Esophagus (tissue), 2 donors: ENCODE results near the gene NKPD1. TPM values are rescaled to one million over a fixed set of nuclear protein-coding genes. Genes with fewer than 3 reads are reported as not detected.
"Not testable (repeated sequence)": the region's sequence is repeated elsewhere in the genome, so short reads cannot be mapped to it uniquely, and the experiment has no call there.

Experiments used
- H3K27ac ChIP-seq, 2 donors: one replicate each; pipeline ENCODE4 v1.5.1; 2013; ENCODE audit warnings: low read depth in 2 of 2, mild to moderate bottlenecking in 2 of 2, inconsistent platforms in 1 of 2, low read length in 1 of 2, moderate library complexity in 1 of 2
- H3K27me3 ChIP-seq, 2 donors: one replicate each; pipeline ENCODE4 v1.6.1; 2013; ENCODE audit warnings: low read length in 2 of 2, control low read depth in 1 of 2, mild to moderate bottlenecking in 1 of 2; ENCODE audit not compliant: insufficient read depth in 2 of 2, control insufficient read depth in 1 of 2
- H3K36me3 ChIP-seq, 2 donors: one replicate each; pipeline ENCODE4 v1.6.1; 2013; ENCODE audit warnings: low read length in 1 of 2; ENCODE audit not compliant: control insufficient read depth in 2 of 2, insufficient read depth in 2 of 2
- H3K4me1 ChIP-seq, 2 donors: one replicate each; pipeline ENCODE4 v1.6.1; 2013; ENCODE audit warnings: low read length in 1 of 2; ENCODE audit not compliant: control insufficient read depth in 2 of 2, insufficient read depth in 2 of 2
- H3K4me3 ChIP-seq, 2 donors: one replicate each; pipeline ENCODE4 v1.5.1; 2013; ENCODE audit warnings: low read length in 2 of 2, mild to moderate bottlenecking in 2 of 2, low read depth in 1 of 2, moderate library complexity in 1 of 2
- H3K9me3 ChIP-seq, 2 donors: one replicate each; pipeline ENCODE4 v1.6.1; 2013; ENCODE audit warnings: mild to moderate bottlenecking in 2 of 2, low read depth in 1 of 2, low read length in 1 of 2, moderate library complexity in 1 of 2; ENCODE audit not compliant: control insufficient read depth in 2 of 2, insufficient read depth in 1 of 2
- WGBS, 2 donors: extraction: QIAGEN DNeasy Blood & Tissue Kit; methylation state at CpG; one replicate each; pipeline ENCODE4 v1.1.7; 2013; 5-methylcytosine and 5-hydroxymethylcytosine counted together
- polyA plus RNA-seq, 2 donors: library from polyadenylated mRNA; stranded (reverse); fragments of 200-250 nt; gene quantifications; one replicate each; pipeline ENCODE4 v1.2.3, GENCODE V29; 2013
- donor health status: healthy with polysubstance abuse.
- donor health status: Bipolar disorder and iron deficiency.

Gene NKPD1
- polyA plus RNA-seq, 2 donors = 0.61 to 1.3 TPM

- H3K27ac ChIP-seq = peak overlapping the region in 1 of 2 donors; percentile 14
Observed at GRCh38 chr19:45124021-45124420, 36.8 kb downstream of the NKPD1 start.

GRCh38 chr19:45123440-45123850 is 37.3 kb downstream of the NKPD1 start:
- no peak overlapping the region for H3K4me3 ChIP-seq
- peak overlapping the region in 1 of 2 donors; percentile 14 for H3K27ac ChIP-seq
- no peaks in the 10 kb centered on the region for H3K9me3 ChIP-seq
- no peaks in the 10 kb centered on the region for H3K27me3 ChIP-seq
- H3K4me1 ChIP-seq = peaks cover 7 to 28% of the 10 kb centered on the region in 2 donors
- WGBS, 2 donors = 44 to 52% methylated on average over 9 of the region's 9 CpGs
- H3K36me3 ChIP-seq = peaks cover 0 to 3% of the 10 kb centered on the region in 2 donors

More at GRCh38 chr19:45124021-45124420, 36.8 kb downstream of the NKPD1 start:
- peaks cover 0 to 3% of the 10 kb centered on the region in 2 donors for H3K36me3 ChIP-seq
- no peaks in the 10 kb centered on the region for H3K27me3 ChIP-seq
- H3K4me3 ChIP-seq = no peak overlapping the region
- no peaks in the 10 kb centered on the region for H3K9me3 ChIP-seq
- H3K4me1 ChIP-seq = peaks cover 7 to 28% of the 10 kb centered on the region in 2 donors
- WGBS, 2 donors = 56 to 75% methylated on average over 6 of the region's 6 CpGs

- H3K9me3 ChIP-seq = no peaks in the 10 kb centered on the region
- H3K27ac ChIP-seq = peak overlapping the region; percentile 13 to 71
- H3K36me3 ChIP-seq = peaks cover 0 to 3% of the 10 kb centered on the region in 2 donors
- peaks cover 7 to 28% of the 10 kb centered on the region in 2 donors for H3K4me1 ChIP-seq
- 73 to 76% methylated on average over 6 of the region's 6 CpGs for WGBS, 2 donors
- H3K27me3 ChIP-seq = no peaks in the 10 kb centered on the region
- H3K4me3 ChIP-seq = no peak overlapping the region
Observed at GRCh38 chr19:45122832-45123231, 38.0 kb downstream of the NKPD1 start.

GRCh38 chr19:45121827-45122345 is 38.9 kb downstream of the NKPD1 start:
- Histone ChIP-seq H3K4me3 (no peak overlapping the region), H3K9me3 (no peaks in the 10 kb centered on the region), H3K36me3 (peaks cover 0 to 3% of the 10 kb centered on the region in 2 donors), H3K27me3 (no peaks in the 10 kb centered on the region), H3K27ac (no peak overlapping the region), H3K4me1 (peaks cover 7 to 36% of the 10 kb centered on the region in 2 donors)
- 70 to 72% methylated on average over 11 of the region's 11 CpGs for WGBS, 2 donors

GRCh38 chr19:45119582-45119981 is 41.2 kb downstream of the NKPD1 start:
- Histone ChIP-seq H3K9me3 (no peaks in the 10 kb centered on the region), H3K36me3 (peaks cover 0 to 6% of the 10 kb centered on the region in 2 donors), H3K27me3 (no peaks in the 10 kb centered on the region), H3K27ac (no peak overlapping the region), H3K4me3 (no peak overlapping the region), H3K4me1 (peaks cover 3 to 41% of the 10 kb centered on the region in 2 donors)
- 76% methylated on average over 6 of the region's 6 CpGs for WGBS, 2 donors

GRCh38 chr19:45118591-45119355 is 42.0 kb downstream of the NKPD1 start:
- peaks cover 4 to 45% of the 10 kb centered on the region in 2 donors for H3K4me1 ChIP-seq
- WGBS, 2 donors = 50 to 53% methylated on average over 18 of the region's 18 CpGs
- H3K4me3 ChIP-seq, H3K27me3 ChIP-seq, H3K27ac ChIP-seq, H3K36me3 ChIP-seq, H3K9me3 ChIP-seq: not testable (repeated sequence)

- WGBS, 2 donors = 78 to 82% methylated on average over 5 of the region's 5 CpGs
- Histone ChIP-seq H3K27ac (no peak overlapping the region), H3K9me3 (no peaks in the 10 kb centered on the region), H3K36me3 (peaks cover 0 to 6% of the 10 kb centered on the region in 2 donors), H3K27me3 (no peaks in the 10 kb centered on the region), H3K4me3 (no peak overlapping the region), H3K4me1 (peaks cover 7 to 48% of the 10 kb centered on the region in 2 donors)
Observed at GRCh38 chr19:45118106-45118505, 42.7 kb downstream of the NKPD1 start.

- 47 to 61% methylated on average over 12 of the region's 12 CpGs for WGBS, 2 donors
- H3K27me3 ChIP-seq = no peaks in the 10 kb centered on the region
- H3K4me1 ChIP-seq = peaks cover 6 to 48% of the 10 kb centered on the region in 2 donors
- H3K27ac ChIP-seq = no peak overlapping the region
- H3K9me3 ChIP-seq = no peaks in the 10 kb centered on the region
- peaks cover 0 to 6% of the 10 kb centered on the region in 2 donors for H3K36me3 ChIP-seq
- no peak overlapping the region for H3K4me3 ChIP-seq
Observed at GRCh38 chr19:45117671-45118070, 43.1 kb downstream of the NKPD1 start.

- peaks cover 0 to 6% of the 10 kb centered on the region in 2 donors for H3K36me3 ChIP-seq
- H3K9me3 ChIP-seq = no peaks in the 10 kb centered on the region
- no peak overlapping the region for H3K4me3 ChIP-seq
- H3K27me3 ChIP-seq = no peaks in the 10 kb centered on the region
- WGBS, 2 donors = 39 to 45% methylated on average over 16 of the region's 16 CpGs
- no peak overlapping the region for H3K27ac ChIP-seq
- peaks cover 4 to 48% of the 10 kb centered on the region in 2 donors for H3K4me1 ChIP-seq
Observed at GRCh38 chr19:45117167-45117594, 43.6 kb downstream of the NKPD1 start.
